C4-2B (cell line): ENCODE measurements around the gene TLE7.

ENCODE experiments used
- ZFX ChIP-seq: fragments of 450-650 bp; IDR thresholded peaks from 2 replicates; pipeline ENCODE4 v1.6.1; 2017
- TF ChIP-seq, protein P1 (sequence below): fragments of 450-650 bp; conservative IDR thresholded peaks from 2 replicates; pipeline ENCODE4 v1.5.1; 2017; ENCODE audit warnings: mild to moderate bottlenecking

DNA sequence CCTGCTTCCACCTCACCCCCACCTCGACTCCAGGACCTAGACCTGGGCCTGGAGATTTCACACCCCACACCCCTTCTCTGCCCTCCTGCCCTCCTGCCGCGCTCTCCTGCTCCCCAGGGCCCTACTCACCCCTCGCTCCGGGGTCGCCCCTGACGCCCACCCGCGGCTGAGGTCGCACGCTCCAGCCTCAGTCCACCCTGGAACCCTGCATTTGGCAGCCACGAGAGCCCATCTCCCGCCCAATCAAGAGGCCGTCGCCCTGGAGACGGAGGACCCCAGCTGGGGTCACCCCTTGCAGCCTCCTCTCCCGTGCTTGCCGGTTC is 16.1 kb downstream of the TLE7 start:
- TF ChIP-seq, protein P1, sequence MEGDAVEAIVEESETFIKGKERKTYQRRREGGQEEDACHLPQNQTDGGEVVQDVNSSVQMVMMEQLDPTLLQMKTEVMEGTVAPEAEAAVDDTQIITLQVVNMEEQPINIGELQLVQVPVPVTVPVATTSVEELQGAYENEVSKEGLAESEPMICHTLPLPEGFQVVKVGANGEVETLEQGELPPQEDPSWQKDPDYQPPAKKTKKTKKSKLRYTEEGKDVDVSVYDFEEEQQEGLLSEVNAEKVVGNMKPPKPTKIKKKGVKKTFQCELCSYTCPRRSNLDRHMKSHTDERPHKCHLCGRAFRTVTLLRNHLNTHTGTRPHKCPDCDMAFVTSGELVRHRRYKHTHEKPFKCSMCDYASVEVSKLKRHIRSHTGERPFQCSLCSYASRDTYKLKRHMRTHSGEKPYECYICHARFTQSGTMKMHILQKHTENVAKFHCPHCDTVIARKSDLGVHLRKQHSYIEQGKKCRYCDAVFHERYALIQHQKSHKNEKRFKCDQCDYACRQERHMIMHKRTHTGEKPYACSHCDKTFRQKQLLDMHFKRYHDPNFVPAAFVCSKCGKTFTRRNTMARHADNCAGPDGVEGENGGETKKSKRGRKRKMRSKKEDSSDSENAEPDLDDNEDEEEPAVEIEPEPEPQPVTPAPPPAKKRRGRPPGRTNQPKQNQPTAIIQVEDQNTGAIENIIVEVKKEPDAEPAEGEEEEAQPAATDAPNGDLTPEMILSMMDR, result no peak
- no peak for TF ChIP-seq ZFX
